Measurements from ENCODE around the gene GPC3.
"Not testable (repeated sequence)": the region's sequence is repeated elsewhere in the genome, so short reads cannot be mapped to it uniquely, and the experiment has no call there.

Gene GPC3

DNA sequence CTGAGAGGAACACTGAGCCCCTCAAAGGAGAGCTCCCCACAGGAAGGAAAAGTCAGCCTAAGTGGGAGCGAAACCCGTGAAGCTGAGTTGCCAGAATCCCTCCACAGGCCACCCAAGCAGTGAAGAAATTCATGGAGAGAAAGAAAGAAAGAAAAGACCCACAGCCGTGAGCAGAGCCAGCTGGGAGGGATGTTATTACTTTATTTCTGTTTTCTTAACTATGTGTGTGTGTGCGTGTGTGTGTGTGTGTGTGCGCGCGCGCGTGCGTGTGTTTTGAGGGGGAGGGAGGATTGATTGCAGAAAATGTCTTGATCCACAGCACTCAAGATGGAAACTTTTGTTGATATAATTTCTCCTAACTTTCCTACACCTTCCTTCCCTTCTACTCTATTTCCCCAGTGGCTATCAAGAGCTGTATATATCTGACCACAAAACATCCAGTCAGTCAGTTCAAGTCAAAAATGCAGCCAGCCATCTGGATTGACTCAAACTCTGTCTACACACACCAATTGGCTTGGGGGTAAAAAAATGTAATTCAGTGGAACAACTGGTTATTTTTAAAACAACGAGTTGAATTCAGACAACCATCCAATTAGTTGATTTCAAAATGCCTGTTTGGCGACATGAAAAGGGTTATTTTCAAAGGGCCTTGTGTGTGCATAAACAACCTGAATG, 13.8 kb upstream of the GPC3 start:
- DNase-seq (ENCODE audit: extremely low read depth in 1 of 2, low read depth in 1 of 2): no peak

DNA sequence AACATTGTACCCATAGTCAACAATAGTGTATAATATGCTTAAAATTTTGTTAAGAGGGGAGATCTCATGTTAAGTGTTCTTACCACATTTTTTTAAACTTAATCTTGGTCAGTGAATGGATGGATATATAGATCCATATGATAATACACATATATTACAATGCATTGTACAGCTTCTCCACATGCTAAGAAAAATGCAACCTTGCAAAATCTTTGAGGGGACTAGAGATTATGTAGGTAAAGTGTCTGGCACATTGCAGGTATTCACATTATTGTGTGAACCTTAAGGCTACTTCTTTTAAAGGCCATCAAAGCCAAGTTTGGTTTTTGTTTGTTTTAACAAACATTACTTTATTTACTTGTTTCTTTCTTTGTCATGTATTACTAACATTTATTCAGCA, 10.4 kb upstream of the GPC3 start:
- DNase-seq (ENCODE audit: extremely low read depth in 1 of 2, low read depth in 1 of 2): no peak

DNA sequence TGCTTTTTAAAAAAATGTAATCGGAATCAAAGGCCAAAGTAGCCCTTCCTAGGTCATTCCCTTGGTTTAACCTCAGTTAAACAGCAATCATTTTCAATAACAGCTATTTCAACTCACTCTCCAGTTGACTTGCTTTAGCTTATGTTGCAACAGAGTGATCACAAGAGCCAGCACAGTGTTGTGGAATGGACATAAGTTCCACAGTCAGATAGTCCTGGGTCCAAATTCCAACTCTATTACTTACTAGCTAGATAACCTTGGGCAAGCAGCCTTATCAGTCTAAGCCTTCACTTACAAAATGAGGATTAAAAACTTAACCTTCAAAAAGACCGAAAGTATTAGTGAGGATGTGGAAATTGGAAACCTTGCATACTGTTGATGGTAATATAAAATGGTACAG, 9.2 kb upstream of the GPC3 start:
- no peak for DNase-seq (ENCODE audit: extremely low read depth in 1 of 2, low read depth in 1 of 2)

DNA sequence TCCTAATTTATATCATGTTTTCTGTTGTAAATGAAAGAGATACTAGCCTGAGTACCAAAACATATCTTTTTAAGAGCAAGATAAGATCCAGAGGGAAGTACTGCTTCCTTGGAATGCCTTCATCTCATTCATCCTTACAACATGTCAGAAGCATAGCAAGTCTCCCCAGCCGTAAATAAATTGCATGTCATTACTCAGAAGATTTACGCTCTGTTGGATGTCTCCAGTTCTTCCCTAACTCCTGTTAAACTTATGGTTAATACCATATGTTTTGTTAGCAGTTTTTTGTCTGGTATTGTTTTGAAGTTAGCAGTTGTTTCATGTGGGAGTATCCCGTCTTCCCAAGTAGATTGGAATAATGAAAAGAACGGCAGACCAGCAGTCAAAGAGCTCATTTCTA, 7.5 kb upstream of the GPC3 start:
- DNase-seq (ENCODE audit: extremely low read depth in 1 of 2, low read depth in 1 of 2): no peak

DNA sequence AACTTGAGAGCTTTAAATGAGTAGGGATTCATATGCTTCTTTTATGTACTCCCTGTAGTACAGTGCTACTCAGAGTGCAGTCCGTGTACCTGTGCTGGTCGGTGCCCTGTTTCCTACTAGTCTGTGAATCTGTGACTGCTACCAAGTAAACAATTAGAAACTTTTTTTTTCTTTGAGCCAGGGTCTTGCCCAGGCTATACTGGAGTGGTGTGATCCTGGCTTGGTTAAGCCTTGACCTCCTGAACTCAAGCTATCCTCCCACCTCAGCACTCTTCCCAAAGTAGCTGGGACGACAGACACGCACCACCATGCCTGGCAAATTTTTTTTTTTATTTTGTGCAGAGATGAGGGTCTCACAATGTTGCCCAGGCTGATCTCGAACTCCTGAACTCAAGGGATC, 6.4 kb upstream of the GPC3 start:
- DNase-seq (ENCODE audit: extremely low read depth in 1 of 2, low read depth in 1 of 2): no peak

DNA sequence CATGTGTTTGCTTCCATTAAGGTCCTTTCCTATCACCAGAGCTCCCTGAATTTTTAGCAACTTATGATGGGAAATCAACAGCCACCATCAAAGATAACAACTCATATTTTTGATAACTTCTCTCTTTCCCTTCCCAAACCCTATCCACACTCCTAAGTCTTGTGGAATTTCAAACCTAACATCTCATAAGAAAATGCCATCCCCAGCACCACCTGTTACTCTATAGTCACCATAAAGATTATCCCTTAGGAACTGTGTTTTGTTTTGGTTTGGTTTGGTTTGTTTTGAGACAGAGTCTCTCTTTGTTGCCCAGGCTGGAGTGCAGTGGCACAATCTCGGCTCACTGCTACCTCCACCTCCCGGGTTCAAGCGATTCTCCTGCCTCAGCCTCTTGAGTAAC, 5.7 kb upstream of the GPC3 start:
- DNase-seq (ENCODE audit: extremely low read depth in 1 of 2, low read depth in 1 of 2): not testable (repeated sequence)

DNA sequence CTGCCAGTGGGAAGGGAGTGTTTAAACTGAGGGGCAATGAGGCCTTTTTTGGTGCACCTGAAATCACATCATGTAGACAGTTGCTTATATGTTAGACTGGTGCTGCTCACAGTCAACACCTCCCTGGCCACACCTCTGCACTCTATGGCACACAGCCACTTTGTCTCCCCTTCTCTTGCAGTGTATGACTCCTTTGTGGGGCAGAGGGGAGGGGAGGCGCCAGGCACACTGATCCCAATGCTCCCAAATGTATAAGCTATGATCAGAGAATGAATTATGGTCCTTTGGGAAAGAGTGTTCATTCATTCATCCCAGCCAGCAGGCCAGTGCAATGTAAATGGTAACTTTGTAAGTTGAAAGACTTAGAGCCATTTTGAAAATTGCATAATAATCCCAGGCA, 4.6 kb upstream of the GPC3 start:
- no peak for DNase-seq (ENCODE audit: extremely low read depth in 1 of 2, low read depth in 1 of 2)

DNA sequence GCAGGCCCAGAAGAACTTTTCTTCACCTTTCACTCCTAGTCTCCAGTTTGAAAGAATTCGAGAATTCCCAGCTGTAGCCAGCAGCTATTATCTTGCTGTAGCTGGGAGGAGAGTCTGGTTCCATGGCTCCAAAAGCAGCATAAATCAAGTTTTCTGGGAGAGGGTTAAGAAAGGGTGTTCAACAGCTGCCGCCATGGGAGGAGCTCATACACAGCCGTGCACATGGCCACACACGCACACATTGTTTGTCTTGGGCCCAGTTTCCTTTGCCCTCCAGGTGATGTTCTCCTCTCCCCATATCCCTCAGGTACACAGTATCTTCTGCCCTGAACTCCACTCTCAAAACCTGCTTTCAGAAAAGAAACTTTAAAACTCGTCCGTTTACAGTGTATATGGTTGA, 4.1 kb upstream of the GPC3 start:
- DNase-seq (ENCODE audit: extremely low read depth in 1 of 2, low read depth in 1 of 2): no peak

DNA sequence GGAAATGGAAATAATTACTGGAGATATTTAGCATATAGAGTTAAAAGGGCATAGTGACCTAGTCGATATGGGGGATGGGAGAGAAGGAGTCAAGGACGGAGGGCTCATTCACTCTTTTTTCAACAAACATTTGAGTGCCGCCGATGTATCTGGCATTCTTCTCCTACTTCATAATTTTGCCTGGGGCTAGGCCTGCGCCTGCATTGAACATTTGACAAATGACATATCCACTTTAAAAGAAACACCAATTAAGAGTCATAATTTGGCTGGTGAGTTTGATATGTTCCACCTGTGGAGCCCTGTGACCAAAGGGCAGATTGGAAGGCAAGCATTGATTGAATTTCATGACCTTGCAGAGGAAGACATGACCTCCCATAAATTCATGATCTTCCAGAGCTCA, 2.6 kb upstream of the GPC3 start:
- DNase-seq (ENCODE audit: extremely low read depth in 1 of 2, low read depth in 1 of 2): no peak

DNA sequence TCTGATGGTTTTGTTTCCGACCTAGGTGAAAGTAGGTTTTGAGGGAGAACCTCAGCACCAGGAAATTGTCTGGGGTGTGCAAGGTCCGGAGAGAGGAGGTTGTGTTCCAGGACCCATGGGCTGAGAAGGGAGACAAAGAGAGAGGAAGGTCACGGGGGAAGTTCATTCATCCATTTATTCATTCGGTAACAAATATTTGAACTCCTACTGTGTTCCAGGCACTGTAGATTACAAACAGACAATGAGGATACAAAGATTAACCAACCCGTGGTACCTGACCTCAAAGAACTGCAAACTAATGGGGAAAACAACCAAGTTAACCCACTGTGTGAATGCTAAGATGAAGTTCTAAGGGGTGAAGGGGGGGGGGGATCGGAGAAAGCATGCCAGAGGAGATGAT, 1.8 kb upstream of the GPC3 start:
- DNase-seq (ENCODE audit: extremely low read depth in 1 of 2, low read depth in 1 of 2): no peak

DNA sequence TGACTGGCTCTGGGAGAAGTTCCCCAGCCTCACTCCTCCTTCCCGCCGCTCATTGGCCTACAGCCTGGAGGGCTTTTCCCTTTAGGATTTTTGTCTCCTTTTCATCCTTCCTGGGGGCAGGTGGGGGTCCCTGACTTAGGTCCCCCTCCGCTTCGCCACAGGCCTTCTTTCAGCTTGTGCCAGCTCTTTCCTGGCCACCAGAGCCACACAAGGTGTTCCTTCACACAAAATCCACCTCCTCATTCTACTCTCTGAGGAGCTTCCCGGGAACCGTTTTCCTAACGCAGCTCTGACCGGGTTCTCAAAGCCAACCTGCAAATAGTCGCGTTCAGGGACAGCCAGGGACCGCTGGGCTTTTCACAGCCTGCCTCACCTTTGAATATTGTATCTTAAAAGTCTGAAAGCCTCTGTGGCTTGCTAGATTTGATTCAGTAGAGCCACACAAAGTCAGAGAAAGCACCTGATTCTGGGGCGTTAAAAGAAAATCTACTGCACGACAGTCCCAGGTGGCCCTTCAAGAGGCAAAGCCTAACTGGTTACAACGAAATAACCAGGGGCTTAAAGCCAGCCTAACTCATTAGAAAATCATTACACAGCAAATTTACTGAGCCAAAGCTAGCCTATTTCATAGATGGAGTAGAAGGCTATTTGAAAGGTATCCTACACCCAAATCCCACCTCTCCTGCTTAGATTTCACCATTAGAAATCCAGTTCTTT, 731 bp upstream of the GPC3 start:
- DNase-seq (ENCODE audit: extremely low read depth in 1 of 2, low read depth in 1 of 2): no peak

DNA sequence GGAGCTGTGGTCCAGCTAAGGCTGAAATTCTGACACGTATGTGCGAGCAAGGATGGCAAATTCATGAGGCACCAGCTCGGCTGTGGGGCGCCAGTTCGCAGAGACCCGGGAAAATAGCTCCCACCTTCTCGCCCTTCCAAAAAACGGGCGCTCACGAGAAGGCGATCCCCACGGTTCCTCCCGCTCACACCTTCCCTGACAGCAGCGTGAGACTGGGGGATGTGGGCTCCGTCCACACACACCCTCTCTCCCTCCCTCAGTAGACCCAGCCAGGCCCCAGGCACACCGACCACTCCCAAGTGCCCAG, 584 bp downstream of the GPC3 start:
- no peak for DNase-seq (ENCODE audit: extremely low read depth in 1 of 2, low read depth in 1 of 2)

DNA sequence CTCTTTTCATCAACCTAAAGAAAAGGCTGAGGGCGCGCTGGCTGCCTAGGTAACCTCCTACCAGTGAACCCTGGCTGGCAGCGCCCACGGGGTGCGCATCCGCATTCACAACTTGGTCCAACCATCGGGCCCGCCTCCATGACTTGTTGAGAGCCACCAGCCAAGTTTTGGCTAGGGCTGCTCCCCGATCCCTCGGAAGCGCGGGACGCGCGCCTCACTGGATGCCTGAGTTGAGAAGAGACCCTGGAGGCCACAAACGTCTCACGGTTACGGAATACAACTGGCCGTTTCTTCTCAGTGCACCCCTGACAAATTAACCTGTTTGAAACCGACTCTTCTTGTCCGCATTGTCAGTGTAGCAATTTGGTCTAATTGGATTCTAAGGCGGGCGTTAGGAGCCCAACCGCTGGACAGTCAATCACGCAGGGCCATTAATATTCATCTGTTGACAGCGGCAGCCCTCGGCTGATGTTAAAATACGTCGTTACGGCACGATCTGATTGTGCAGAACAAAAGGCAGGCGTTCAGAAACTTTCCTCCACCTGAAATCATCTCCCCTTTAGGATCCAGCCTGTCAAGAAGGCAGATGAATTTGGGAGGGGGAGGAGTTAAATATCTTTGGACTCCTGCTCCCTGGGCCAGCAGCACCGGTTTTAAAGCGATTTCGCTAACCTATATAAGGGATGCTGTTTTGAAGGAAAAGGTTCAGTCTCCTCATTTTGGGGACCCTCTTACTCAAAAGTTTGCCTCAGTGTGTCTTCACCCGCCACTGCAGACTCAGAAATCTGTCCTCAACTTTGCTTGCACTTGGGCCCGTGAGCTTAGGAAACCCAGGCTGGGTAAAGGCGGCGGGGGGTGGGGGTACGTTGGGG, 1.2 kb downstream of the GPC3 start:
- no peak for DNase-seq (ENCODE audit: extremely low read depth in 1 of 2, low read depth in 1 of 2)

DNA sequence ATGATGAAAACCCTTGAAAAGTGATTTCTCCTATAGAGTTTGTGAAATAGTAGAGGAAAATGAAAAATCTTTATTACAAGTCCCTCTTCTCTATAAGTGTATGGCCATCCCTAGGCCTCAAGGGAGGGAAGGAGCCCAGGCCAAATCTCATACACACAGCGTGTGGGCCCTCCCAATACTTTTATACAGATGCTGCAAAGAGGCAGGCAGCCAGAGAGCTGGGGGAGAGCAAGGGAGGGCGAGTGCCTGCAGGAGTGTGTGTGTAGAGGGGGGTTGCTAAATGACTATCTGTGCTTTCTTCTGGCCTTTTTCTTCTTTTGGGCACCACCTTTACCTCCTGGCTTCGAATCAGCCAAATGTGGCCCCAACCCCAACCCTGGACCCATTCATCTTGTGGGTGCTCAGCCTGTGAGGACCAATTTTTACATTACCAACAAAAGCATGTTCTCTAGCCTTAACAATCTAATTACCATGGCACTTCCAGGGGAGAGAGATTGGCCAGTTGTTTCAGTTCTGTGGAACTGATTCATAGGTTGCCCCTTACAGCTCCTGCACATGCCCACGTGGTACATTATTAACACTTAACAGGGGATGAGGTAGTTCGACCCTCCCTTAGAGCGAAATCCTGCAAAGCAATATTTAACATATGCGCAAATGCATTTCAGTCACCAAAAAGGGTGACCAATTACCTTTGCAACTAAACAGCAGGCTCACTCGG, 2.0 kb downstream of the GPC3 start:
- DNase-seq (ENCODE audit: extremely low read depth in 1 of 2, low read depth in 1 of 2): no peak

DNA sequence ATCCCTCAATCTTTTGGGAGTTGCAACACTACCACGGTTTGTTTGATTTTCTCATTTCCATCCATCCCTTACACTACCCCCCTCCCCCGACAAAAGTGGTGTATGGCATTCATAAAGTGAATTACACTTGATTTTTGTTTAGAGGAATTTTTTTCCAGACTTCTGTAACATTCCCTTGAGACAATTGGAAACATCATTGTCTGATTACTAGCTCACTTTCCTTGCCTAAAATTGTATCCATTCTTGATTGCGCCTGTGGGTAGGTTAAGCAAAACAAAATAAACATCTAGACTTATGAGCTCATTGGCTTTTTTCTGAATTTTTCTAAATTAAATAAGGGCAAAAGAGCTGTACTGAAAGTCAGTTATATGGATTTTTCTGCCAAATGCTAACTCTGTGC, 3.5 kb downstream of the GPC3 start:
- DNase-seq (ENCODE audit: extremely low read depth in 1 of 2, low read depth in 1 of 2): no peak

DNA sequence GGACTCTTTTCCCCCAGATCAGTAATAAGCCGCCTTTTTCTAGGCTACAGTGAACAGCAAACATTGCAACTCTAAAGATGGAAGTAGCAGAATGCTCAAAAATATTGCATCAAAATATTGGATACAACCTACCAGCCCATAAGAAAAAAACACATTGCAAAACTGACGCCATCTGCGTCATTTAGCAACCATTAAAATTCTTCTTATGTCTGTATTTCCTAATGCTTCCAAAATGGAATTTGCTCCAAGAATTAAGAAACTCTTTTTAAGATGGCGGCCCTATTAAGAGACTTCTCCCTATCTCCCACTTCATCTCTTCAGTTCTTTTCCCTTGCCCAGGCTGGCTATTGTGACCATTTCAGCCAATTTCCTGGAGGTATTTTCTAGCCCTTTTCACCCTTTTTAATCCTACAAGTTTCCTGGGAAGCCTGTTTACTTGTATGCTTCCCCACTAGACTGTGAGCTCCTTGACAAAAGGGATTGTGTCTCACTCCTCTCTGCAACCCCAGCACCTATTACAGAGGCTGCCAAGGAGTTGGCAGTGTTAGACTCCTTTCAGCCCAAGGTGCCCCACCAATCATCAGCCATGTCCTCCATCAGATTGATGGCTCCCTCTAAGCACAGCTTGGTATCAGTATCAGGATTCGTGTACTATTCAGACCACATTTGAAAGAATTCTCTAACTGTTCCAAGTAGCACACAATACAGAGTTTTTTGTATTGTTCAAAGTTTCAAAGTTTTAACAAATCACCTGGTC, 4.4 kb downstream of the GPC3 start:
- DNase-seq (ENCODE audit: extremely low read depth in 1 of 2, low read depth in 1 of 2): no peak

DNA sequence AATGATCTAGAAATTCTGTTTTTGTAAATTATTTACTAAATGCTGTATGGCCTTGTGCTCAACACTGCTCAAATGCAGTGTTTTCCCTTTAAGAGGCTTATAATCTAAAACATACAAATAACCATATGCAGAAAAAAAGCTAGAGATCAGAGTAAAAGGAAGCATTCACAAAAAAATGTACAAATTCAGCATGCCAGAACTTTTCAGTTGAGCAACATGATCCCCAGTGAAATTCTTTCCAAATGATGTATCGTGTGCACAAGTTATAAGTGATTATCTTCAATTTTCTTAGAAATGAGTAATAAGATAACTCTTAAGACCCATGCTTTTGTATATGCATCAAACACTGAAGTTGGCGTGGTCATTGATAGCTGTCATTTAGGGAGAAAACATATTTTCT, 5.0 kb downstream of the GPC3 start:
- DNase-seq (ENCODE audit: extremely low read depth in 1 of 2, low read depth in 1 of 2): no peak

DNA sequence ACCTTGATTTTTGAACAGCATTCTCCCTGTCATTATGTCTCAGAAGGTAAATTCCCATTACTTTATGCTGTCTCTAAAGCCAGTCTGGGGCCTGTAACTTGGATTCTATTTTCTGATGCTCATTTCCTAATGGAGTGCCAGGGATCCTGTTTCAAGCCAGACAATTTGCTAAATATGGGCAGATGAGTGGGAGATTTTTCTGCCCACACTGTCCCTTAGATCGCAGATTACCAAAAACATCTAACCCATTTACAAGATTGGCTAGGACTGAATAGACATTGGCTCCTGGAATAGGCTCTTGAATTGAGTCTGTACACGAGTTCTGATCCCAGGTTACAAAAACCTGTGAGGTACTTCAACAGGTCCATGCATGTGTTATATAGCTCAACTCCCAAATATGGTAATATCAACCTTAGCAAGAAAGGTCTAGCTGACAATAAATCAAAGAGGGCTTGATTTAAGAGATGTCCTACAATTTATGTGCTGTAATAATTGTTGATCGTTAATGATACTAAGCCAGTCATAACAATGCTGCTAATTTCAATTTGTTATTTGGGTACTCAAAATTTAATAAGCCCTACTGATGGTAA, 5.7 kb downstream of the GPC3 start:
- DNase-seq (ENCODE audit: extremely low read depth in 1 of 2, low read depth in 1 of 2): no peak

DNA sequence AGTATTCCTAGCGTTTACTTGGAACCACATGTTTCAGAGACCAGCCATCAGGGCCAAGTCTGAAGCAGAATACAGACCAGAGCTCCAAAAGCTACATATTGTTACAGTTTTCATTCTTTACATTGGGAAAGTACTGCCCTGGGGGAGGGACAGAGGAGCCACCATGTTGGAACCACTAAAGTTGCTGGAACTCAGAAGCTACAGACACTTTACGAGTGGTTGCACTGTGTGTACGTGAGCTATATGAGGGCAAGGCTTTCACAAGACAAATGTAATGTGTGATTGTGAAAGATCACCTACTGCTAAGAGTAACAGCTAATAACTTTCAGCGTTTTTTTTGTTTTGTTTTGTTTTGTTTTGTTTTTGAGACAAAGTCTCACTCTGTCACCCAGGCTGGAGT, 11.7 kb downstream of the GPC3 start:
- no peak for DNase-seq (ENCODE audit: extremely low read depth in 1 of 2, low read depth in 1 of 2)

DNA sequence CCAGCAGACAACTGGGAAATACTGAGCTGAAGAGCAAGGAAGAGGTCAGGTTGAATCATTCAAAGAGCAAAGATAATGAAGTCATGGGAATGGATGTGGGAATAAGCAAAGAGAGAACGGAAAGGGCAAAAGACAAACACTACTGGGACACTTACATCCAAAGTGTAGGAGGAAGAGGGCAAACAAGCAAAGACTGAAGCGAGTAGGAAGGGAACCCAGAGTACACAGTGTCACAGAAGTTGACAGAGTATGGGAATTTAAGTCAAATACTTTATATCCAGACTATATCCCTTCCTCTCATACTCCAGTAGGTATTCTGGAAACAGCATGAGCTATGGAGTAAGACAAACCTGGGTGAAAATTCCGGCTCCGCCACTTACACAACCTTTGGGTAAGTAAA, 12.5 kb downstream of the GPC3 start:
- DNase-seq (ENCODE audit: extremely low read depth in 1 of 2, low read depth in 1 of 2): no peak

All from activated CD8-positive, alpha-beta memory T cell treated with anti-CD3 and anti-CD28 coated beads for 1 hour (primary cell).